ENCODE results near the gene ELAPOR2.
"Not testable (repeated sequence)": the region's sequence is repeated elsewhere in the genome, so short reads cannot be mapped to it uniquely, and the experiment has no call there.

The ELAPOR2 gene, protein sequence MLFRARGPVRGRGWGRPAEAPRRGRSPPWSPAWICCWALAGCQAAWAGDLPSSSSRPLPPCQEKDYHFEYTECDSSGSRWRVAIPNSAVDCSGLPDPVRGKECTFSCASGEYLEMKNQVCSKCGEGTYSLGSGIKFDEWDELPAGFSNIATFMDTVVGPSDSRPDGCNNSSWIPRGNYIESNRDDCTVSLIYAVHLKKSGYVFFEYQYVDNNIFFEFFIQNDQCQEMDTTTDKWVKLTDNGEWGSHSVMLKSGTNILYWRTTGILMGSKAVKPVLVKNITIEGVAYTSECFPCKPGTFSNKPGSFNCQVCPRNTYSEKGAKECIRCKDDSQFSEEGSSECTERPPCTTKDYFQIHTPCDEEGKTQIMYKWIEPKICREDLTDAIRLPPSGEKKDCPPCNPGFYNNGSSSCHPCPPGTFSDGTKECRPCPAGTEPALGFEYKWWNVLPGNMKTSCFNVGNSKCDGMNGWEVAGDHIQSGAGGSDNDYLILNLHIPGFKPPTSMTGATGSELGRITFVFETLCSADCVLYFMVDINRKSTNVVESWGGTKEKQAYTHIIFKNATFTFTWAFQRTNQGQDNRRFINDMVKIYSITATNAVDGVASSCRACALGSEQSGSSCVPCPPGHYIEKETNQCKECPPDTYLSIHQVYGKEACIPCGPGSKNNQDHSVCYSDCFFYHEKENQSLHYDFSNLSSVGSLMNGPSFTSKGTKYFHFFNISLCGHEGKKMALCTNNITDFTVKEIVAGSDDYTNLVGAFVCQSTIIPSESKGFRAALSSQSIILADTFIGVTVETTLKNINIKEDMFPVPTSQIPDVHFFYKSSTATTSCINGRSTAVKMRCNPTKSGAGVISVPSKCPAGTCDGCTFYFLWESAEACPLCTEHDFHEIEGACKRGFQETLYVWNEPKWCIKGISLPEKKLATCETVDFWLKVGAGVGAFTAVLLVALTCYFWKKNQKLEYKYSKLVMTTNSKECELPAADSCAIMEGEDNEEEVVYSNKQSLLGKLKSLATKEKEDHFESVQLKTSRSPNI

DNA sequence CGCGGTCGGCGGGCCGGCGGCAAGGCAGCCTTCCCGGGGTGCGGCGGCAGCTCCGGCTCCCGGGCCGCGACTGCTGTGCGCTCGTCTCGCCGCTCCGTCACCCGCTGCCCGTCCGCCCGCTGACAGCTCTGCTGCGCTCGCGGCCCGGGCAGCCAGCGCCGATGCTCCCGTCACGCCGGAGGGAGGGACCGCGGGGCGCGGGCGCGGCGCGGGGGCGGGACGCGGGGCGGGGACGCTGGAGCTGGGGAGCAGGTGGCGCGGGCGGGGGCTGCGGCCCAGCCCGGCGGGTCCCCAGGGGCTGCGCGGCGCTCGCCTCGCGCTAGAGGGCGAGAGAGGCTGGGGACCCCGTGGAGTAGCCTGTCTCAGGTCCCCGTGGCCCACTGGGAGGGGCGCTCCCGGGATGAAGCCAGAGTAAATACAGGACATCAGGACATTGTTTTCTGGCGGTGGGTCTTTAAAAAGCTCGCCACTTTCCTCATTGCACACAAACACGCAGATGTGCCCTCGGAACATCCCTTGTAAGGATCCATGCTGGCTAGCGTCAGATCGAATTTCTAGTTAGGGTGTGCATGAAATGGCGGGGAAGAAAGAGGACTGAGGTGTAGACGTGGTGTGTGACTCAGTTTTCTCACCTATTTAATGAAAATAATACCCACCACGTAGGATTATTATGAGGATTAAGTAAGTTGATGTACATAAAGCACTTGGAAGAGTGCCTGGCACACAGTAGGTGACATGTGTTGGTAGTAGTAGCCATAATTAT is at the start of gene ELAPOR2:
Gene ELAPOR2 (minus strand): TSS at position 130 of the 763 bp plus-strand sequence. CDS start 141 bp downstream, outside the sequence.
- DNase-seq, result peak; percentile 48

DNA sequence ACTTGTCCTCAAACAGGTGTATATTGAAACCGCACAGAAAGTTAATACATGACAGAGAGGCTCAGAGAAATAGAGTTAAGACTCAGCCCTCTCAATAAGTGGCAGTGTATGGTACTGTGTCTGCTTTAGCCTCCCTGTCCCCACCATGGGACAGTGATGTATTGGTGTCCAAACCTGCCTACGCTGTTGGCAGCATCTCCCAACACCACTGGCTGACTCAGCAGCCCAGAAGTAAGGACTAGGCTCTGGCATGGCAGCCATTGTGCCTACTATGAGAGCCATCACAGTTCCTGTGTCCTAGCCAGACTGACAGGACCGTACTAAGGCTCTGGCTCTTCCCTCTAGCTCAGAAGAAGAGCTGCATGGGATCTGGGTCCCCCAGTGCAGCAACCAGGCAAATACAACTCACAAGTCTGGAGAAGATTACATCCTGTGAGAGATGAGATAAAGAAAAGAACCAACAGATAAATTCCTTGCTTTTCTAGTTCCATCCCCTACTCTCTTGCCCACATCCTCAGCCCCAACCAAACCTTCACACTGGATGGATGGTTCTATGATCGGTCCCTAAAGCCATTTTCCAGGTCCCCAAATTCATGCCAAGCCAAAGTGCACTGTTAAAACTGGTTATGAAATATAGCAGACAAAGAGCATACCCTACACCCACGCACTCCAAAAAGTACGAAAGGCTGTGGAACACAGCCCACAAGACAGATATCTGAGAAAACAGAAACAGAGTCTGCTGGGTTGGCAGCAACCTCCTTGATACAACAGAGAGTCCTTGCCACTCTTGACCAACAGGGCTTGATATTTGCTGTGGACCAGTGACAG is 48.7 kb upstream of the ELAPOR2 start:
- no peak for DNase-seq

DNA sequence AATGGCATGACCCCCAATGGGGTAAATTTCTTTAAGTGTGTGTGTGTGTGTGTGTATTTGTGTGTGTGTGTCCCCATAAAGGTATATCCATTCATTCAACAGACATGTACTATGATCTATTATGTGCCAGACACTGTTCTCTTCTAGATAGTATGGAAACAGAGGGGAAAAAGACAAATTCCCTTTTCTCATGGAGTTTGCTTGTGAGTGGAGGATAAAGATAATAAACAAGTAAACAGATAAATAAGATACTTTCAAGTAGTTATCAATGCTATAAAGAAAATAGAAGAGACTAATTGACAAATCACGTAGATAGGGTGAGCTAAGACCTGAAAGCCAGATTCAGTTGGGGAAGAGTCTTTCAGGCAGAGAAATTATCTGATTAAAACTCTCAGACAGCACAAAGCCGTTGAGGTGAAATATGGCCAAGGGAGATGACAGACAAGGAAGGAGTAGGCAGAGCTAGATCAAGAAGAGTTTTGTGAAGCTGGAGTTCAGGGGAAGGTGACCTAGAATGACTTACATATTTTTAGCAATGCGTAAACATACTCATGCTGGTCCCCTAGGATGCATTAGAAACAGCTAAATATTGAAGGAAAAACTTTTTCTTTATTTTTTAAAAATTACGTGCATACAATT is 47.6 kb upstream of the ELAPOR2 start:
- no peak for DNase-seq

DNA sequence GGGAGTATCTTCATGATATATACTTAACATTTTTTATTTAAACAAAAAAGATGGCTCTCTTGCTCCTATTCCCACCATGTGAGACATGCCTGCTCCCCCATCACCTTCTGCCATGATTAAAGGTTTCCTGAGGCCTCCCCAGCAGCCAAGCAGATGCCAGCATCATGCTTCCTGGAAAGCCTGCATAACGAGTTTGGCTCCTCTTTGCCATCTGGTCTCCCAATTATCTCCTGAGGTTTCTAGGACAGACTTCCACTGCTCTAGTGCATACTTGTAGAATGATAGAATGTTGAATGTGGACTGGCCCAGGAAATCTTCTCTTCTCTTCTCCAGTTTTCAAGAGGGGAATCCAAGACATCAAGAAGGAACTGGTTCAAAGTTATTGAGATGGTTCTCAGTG is 45.9 kb upstream of the ELAPOR2 start:
- DNase-seq, result no peak

DNA sequence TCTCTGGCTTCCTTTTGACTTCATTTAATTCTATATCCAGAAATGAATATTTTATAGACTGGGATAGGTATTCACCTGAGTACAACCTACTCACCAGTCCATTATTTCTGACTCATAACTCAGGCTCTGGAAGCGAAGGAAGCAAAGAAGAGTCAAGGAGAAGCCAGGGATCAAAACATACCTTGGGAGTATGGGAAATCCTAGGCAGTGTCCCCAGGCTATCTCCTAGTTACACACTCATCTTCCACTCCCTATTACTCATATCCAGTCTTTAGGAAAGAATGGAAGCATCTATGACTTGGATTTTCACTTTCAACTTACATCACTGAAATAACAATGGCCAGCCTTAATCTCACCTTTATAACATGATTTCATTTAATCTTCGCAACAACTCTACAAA is 40.9 kb upstream of the ELAPOR2 start:
- no peak for DNase-seq

DNA sequence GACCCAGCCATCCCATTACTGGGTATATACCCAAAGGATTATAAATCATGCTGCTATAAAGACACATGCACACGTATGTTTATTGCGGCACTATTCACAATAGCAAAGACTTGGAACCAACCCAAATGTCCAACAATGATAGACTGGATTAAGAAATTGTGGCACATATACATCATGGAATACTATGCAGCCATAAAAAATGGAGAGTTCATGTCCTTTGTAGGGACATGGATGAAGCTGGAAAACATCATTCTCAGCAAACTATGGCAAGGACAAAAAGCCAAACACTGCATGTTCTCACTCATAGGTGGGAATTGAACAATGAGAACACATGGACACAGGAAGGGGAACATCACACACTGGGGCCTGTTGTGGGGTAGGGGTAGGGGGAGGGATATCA is 37.9 kb upstream of the ELAPOR2 start:
- DNase-seq, result not testable (repeated sequence)

DNA sequence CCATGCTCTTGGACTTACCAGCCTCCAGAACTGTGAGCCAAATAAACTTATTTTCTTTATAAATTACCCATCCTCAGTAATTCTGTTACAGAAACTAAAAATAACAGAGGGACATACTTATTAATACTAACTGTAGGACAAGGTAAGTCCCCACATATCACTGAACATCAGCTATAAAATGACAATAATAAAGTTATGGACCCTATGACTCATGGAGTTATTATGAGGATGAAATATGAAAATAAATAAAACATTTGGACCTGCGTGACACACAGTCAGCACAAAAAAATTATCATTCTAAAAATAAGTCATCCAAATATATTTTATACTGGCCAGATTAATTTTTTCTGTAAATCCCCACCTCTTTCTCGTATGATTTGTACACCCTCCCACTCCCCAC is 34.9 kb upstream of the ELAPOR2 start:
- DNase-seq, result no peak

DNA sequence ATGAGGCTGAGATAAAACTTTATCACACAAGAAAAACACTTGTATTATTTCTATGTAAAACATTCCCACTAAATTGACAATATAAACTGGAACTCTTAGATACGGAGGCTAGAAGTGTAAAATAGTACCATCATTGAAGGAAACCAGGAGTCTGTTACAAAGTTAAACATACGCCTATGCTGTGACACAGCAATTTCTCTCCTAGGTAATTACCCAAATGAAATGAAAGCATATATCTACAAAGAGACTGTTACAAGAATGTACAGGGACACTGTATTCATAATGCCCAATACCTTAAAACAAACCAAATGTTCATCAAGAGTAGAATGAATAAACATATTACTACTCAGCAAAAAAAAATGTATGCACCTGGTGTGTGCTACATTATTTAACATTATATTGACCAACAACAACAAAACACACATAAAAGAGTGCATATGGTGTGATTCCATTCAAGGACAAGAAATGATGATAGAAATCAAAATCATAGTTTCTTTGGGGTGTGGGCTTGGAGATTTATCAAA is 33.2 kb upstream of the ELAPOR2 start:
- no peak for DNase-seq

DNA sequence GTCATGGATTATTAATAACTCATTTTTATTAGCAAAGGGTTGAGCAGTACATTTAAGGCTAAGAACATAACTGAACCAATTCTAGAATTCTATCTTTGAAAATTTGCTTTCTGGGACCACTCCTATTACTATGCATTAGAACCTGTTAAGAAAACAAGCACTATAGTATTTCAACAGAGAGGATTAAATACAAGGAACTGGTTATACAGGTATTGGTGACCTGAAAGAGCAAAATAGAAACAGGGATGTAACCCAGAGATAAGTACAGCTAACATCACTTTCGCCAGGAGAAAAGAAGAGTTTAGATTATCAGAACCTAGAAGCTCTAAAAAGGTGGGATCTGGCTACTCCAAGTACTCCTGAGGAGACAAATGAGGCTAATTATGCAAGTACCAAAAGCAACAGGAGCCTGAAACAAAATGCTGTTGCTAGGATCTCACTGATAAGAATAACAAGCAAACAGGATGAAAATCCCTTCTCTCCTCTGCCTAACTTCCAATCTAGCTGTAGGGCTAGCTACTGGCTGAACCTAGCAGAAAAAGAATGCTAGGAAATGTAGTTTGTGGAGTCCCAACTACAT is 32.1 kb upstream of the ELAPOR2 start:
- DNase-seq, result no peak

DNA sequence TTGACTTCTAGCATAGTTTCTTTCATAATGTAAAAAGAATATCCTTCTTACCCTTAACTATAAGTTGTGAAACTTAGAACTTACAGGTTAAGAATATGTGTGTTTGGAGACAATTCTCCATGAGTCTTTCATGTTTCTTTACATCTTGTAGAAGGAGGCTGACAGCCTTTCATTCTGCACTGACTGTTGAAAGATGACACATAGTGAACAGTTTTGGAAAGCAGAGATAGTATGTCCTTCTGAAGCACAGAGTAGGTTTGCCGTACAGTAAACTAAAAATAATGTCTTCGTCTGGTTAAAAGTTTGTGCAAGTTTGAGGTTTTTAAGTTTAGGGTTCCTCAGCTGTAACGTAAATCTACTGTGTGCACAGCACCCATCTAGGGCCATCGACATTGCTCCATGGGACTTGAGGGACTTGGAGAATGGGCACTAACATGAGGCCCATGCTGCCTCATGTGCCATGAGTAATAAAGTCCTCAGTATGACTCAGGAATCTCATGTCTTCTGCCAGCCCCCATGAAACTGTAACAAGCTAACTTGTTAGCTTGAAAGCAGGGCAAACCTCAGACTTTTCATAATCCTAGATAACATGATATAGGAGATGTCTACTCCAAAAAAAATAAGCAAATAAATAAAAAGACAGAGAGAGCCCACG is 24.5 kb upstream of the ELAPOR2 start:
- DNase-seq, result peak; percentile 2

DNA sequence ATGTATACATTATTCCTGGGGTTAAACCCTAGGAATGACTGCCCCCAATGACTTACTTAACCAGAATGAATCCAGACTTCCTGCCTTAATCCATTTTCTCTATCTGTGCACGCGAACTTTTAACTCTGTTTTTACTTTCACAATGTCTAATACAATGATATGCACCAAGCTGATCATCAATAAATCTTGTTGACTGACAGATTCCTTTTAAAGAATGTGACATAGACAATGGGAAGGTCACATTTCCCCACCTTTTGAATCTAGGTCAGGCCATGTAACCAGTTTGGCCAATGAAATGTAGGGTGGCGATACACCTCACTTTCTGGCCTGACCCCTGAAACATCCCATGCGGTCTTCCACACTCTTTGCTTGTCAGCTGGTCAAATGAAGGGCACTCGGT is 23.2 kb upstream of the ELAPOR2 start:
- no peak for DNase-seq

DNA sequence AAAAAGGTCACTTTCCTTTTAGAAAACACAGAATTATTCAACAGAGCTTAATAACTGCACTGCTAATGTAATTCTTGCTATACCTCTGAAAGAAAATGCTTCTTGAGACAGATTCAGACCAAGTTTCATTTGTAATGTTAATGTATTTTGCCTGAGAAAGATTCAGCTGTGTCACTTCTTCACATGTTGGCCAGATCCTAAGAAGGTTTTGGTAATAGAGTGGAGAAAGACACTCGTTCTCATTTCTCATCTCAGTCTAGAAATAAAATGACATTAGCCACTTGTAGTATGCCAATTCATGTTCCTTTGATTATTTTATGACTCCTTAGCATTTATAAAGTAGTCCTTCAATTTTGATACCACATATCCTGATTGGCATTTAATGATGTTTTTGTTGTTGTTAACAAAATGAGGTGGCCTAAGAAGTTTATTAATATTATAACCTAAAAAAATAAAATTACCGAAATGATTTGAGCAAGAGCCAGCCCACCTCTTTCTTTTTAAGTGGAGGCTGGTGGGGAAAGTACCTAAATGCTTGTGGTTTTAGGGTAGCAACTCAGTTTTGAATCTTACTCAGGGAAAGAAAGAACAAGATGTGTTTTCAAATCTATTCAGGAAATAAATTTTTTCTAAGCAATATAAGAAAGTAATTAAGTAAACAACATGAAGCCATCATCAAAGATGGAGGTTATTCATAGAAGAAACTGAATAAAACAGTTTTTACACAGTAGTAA is 16.4 kb upstream of the ELAPOR2 start:
- no peak for DNase-seq

DNA sequence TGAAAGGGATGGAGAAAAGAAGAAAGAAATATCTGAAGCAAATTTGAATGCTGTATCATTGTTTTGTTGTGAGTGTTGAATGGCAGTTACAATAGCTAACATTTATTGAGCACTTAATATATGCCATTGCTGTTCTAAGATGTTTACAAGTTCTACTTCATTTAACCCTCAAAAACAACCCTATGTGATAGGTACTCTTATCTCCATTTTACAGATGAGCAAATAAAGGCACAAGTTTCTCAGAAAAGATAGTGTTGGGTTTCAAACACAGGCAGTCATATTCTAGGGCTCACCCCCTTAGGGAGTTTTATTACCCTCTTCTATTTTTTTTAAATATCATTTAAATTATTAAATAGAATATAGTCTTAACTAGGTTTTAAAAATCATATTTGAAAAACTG is 8.3 kb upstream of the ELAPOR2 start:
- DNase-seq, result no peak

DNA sequence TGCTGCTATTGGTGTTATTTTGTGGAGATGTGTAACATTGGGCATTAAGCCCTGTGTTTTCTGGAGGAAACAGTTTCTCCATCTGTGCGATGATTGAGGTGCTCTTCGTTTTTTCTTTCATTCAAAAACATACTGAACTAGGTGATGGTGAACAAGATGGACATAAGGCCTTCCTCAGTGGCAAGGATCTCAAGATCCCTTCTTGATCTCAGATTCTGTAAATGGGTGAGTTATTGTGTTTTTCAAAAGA is 759 bp upstream of the ELAPOR2 start:
- no peak for DNase-seq

DNA sequence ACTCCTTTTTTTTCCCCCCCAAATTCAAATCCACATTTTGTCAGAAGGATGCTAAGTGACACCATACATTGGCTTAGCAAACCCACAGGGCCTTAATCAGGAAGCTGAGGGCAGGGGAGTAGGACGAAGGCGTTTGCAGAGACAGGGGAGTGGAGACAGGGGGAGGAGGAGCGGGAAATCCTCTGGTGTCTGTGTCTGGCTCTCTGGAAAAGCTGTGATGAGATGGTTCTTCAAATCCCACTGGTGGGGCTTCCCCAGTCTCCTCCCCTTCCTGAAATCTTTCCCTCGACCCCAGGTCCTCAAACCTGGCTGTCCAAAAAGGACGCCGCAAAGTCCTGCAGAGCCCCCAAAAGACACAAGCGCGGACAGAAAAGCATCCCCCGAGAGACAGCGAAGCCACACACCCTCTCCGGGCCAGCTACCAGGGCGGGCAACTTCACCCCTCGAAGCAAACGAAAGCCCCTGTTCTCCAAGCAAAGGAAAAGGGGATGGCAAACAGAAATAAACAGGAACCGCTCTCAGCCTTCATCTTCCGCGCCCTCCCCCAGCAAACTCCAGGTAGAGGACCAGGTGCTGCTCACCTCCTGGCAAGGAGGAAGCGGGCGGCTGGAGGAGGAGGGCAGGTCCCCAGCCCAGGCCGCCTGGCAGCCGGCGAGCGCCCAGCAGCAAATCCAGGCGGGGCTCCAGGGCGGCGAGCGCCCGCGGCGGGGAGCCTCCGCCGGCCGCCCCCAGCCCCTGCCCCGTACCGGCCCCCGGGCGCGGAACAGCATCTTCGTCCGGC is 520 bp downstream of the ELAPOR2 start:
- DNase-seq, result no peak

DNA sequence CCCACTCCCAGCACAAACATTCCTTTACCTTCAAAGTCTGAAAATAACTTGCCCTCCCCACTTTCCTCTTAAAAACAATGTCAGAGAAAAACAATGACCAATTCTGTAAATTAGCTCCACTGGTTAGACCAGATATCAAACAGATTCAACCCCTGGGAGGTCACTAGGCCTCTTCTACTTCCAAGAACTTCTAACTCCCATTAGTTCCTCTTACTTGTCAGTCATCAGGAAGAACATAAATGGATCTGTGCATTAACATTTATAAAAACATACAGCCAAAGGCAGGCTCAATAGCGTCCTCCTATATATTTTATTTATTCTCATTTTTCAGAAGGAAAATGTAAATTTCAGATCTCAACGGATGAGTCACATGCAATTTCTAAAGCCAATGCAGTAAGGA is 2.2 kb downstream of the ELAPOR2 start:
- no peak for DNase-seq

DNA sequence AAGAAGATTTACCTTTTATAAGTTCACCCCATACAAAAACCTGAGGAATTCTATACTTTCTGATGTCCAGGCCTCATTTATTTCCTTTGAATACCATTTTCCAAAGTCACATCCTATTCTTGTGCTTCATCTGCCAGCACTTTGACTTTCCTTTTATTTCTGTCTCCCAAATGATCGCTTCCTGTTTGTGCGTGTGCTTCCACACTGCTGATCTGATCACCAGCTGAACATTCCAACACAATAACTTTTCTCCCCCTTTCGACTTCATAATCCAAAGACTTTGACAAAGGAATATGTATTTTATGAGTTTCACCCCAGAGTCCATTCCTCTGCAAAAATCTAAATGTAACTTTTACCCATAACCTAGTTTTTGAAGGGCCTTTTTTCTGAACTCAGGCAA is 3.1 kb downstream of the ELAPOR2 start:
- DNase-seq, result no peak

DNA sequence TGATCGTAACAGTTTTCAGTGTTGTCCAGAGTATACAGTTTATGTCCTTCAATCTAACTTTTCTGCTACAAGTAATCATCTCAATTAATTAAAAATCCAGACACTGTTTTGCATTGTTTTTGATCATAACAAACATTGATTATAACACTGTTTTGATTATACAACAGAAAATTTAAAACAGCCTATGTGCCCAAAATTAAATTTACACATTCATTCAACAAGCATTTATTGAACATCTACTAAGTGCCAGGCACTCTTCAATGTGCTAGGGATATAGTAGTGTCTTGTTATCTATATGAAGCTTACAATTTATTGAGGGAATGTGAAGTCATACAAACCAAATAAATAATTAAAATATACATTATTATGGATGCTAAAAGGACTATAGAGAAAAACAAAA is 10.6 kb downstream of the ELAPOR2 start:
- no peak for DNase-seq

DNA sequence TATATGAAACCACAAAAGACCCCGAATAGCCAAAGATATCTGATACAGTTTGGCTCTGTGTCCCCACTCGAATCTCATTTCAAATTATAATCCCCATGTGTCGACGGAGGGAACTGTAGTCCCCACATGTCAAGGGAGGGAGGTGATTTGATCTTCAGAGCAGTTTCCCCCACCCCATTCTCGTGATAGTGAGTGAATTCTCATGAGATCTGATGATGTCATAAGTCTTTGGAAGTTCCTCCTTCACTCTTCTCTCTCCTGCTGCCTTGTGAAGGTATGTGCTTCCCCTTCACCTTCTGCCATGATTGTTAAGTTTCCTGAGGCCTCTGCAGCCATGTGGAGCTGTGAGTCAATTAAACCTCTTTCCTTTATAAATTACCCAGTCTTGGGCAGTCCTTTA is 13.0 kb downstream of the ELAPOR2 start:
- DNase-seq, result no peak

Measured in EL (cell line).